Chondrocyte (in vitro differentiated cells): ENCODE results near the gene FREM2. TPM values are rescaled to one million over a fixed set of nuclear protein-coding genes. Genes with fewer than 3 reads are reported as not detected.

ENCODE experiments used
- DNase-seq: peaks from one replicate; pipeline ENCODE4 v3.0.0; 2021; ENCODE audit warnings: mixed read lengths, low spot score
- H3K27ac Mint-ChIP-seq: one replicate; pipeline ENCODE4 v1.8.0; 2021; ENCODE audit warnings: mild to moderate bottlenecking, moderate library complexity, mixed read lengths; ENCODE audit not compliant: unreplicated experiment
- H3K27me3 Mint-ChIP-seq: 2 replicates; pipeline ENCODE4 v1.8.0; 2021; ENCODE audit warnings: low read depth, mixed read lengths
- H3K36me3 Mint-ChIP-seq: 2 replicates; pipeline ENCODE4 v1.8.0; 2021; ENCODE audit warnings: low read depth, mixed read lengths
- H3K4me1 Mint-ChIP-seq: 2 replicates; pipeline ENCODE4 v1.8.0; 2021; ENCODE audit warnings: low read depth, mild to moderate bottlenecking, mixed read lengths
- H3K4me3 Mint-ChIP-seq: one replicate; pipeline ENCODE4 v1.8.0; 2021; ENCODE audit warnings: mild to moderate bottlenecking, moderate library complexity, mixed read lengths; ENCODE audit not compliant: unreplicated experiment
- H3K9me3 Mint-ChIP-seq: 2 replicates; pipeline ENCODE4 v1.8.0; 2021; ENCODE audit warnings: low read depth, mixed read lengths
- CTCF ChIP-seq: fragments of 200-600 bp; sonication (generic); IDR thresholded peaks from 2 replicates; pipeline ENCODE4 v1.5.0; 2021; ENCODE audit warnings: antibody characterized with exemption, mild to moderate bottlenecking, moderate library complexity
- total RNA-seq: library from RNA; stranded (reverse); gene quantifications from 3 replicates; pipeline ENCODE4 v1.2.1, GENCODE V29; 2021

FREM2 gene
- total RNA-seq, 1 donor from 2014 or later: 0.07 TPM

GRCh38 chr13:38922170-38922569 lies 235.3 kb downstream of the FREM2 start:
- Mint-ChIP-seq H3K27me3 (peaks cover 55% of the 10 kb centered on the region), H3K36me3 (no peaks in the 10 kb centered on the region), H3K27ac (no peak overlapping the region), H3K4me3 (no peak overlapping the region), H3K9me3 (no peaks in the 10 kb centered on the region), H3K4me1 (no peaks in the 10 kb centered on the region)
- DNase-seq: no peak
- TF ChIP-seq CTCF: no peak

GRCh38 chr13:38933786-38934185 lies 246.9 kb downstream of the FREM2 start:
- Mint-ChIP-seq H3K4me1 (no peaks in the 10 kb centered on the region), H3K9me3 (no peaks in the 10 kb centered on the region), H3K27ac (no peak overlapping the region), H3K4me3 (no peak overlapping the region), H3K27me3 (peaks cover 7% of the 10 kb centered on the region), H3K36me3 (no peaks in the 10 kb centered on the region)
- no peak for DNase-seq
- TF ChIP-seq CTCF: no peak
